AG04449 (cell line): ENCODE measurements around the gene ZSCAN30.
A peak's percentile ranks its signal among the peaks of the same experiment; 100 is the strongest.
"Not testable (repeated sequence)": the region's sequence is repeated elsewhere in the genome, so short reads cannot be mapped to it uniquely, and the experiment has no call there.

Experiments
- CTCF ChIA-PET: fragments of 350-600 bp; formaldehyde crosslinking; extraction: SDS; loops from one replicate; lab custom pipeline; 2021; ENCODE audit warnings: antibody characterized with exemption; lab: Yijun Ruan, JAX
- POLR2A ChIA-PET: fragments of 400-600, 350-600 bp; formaldehyde crosslinking; extraction: SDS; loops from one replicate; lab custom pipeline; 2020; ENCODE audit warnings: antibody characterized with exemption, inconsistent platforms; lab: Yijun Ruan, JAX
- DNase-seq: peaks from one replicate; pipeline ENCODE4 v3.0.0-alpha.2; 2010; ENCODE audit warnings: low read depth, low spot score
- H3K4me3 ChIP-seq: 2 replicates; pipeline ENCODE4 v1.5.1; 2011; ENCODE audit warnings: low read depth, mild to moderate bottlenecking, control low read depth, low read length
- TF ChIP-seq, protein P1 (sequence below): IDR thresholded peaks from one replicate; pipeline ENCODE4 v1.5.1; 2011; ENCODE audit warnings: mild to moderate bottlenecking, moderate library complexity, low read length, control low read depth, inconsistent platforms; ENCODE audit not compliant: insufficient read depth; ENCODE audit errors: missing control alignments

ZSCAN30 gene

DNA sequence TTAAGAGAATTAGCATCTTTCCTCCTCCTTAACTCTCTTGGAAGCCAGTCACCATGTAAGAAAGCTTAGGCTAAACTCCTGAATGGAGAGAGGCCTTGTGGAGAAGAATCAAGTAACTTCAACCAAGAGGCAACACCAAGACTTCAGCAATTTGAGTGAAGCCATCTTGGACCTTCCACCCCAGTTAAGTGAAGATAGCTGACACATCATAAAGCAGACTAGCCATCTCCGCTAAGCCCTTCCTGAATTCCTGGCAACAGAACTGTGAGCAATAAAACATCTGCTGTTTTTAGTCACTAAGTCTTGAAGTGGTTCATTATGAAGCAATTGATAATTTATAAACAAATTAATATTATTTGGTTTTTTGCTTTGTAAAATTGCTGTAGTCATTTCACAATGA, 50.7 kb downstream of the ZSCAN30 start:
- ChIA-PET CTCF (interaction anchor here (1.1 to 2.4 kb wide), 3 partner anchors 9 to 233 kb away, joined by 5 to 23 read pairs (median 6); no protein-coding TSS in a partner anchor), POLR2A (no interaction called here)
- no peak overlapping the region for H3K4me3 ChIP-seq
- no peak for DNase-seq
- TF ChIP-seq, protein P1, sequence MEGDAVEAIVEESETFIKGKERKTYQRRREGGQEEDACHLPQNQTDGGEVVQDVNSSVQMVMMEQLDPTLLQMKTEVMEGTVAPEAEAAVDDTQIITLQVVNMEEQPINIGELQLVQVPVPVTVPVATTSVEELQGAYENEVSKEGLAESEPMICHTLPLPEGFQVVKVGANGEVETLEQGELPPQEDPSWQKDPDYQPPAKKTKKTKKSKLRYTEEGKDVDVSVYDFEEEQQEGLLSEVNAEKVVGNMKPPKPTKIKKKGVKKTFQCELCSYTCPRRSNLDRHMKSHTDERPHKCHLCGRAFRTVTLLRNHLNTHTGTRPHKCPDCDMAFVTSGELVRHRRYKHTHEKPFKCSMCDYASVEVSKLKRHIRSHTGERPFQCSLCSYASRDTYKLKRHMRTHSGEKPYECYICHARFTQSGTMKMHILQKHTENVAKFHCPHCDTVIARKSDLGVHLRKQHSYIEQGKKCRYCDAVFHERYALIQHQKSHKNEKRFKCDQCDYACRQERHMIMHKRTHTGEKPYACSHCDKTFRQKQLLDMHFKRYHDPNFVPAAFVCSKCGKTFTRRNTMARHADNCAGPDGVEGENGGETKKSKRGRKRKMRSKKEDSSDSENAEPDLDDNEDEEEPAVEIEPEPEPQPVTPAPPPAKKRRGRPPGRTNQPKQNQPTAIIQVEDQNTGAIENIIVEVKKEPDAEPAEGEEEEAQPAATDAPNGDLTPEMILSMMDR = no peak

DNA sequence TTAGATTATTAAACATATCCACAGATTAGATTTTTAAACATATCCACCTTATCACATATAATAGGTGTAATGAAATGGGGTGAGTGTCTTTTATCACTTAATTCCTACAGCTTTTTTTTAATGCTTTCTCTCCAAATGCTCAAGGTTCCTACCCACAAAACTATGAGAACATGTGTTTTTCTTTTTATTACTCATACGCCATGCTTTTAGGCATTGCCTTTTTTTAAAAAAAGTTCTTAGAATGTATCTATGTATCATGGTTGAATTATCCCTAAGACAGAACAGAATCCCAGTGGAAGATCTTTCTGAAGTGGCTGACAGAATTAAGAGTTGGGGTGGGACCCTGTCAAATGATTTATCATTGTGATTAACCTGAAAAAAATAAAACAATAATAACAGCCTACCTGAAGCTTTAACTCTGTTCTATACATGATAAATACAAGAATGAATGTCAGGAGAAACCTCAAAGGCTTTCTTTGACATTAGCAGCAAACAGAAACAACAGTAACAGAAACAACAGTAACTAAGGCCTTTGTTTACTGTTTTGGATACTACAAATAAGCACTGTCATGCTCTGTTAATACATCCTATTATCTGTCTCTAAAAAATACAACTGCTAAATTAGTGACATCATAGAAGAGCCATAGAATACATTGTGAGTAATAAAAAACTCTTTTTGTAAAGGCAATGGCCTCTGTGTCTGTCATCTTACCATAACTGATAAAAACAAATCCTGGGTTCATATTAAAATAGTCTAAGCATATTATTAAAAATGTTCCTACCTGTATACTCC, 53.3 kb downstream of the ZSCAN30 start:
- CTCF ChIA-PET = interaction anchor here (0.7 to 1.4 kb wide), 3 partner anchors 9 to 229 kb away, joined by 3 to 5 read pairs (median 3); no protein-coding TSS in a partner anchor
- POLR2A ChIA-PET = no interaction called here
- DNase-seq = peak; percentile 23
- H3K4me3 ChIP-seq = no peak overlapping the region
- TF ChIP-seq, protein P1 = no peak

DNA sequence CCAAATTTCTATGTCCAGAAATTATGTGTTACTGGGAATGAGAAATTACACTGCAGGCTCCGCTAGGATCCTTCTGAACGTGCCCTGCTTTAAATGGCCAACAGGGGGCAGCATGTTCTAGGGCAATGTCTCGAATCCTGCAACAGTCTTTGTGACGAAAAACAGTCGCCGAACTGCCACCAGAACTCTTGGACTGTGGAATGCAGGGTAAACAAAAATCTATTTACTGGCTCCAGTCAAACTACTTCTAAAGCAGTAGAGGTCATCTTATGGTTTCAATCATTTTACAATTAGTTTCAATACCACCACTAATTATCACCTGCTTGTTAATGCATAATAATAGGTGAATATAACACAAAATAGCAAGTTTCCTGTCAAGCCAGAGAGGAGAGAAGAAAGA, 59.0 kb downstream of the ZSCAN30 start:
- CTCF ChIA-PET = interaction anchor here (0.6 to 4.8 kb wide), 28 partner anchors 8 to 264 kb away, joined by 3 to 65 read pairs (median 4); partner anchors contain the start of genes ZNF24 and ZNF397
- TF ChIP-seq, protein P1 = peak; percentile 92
- POLR2A ChIA-PET = no interaction called here
- 0 out of 2 replicates have a peak overlapping the region, but pooled peaks have one; percentile 20 for H3K4me3 ChIP-seq
- DNase-seq = peak; percentile 7

DNA sequence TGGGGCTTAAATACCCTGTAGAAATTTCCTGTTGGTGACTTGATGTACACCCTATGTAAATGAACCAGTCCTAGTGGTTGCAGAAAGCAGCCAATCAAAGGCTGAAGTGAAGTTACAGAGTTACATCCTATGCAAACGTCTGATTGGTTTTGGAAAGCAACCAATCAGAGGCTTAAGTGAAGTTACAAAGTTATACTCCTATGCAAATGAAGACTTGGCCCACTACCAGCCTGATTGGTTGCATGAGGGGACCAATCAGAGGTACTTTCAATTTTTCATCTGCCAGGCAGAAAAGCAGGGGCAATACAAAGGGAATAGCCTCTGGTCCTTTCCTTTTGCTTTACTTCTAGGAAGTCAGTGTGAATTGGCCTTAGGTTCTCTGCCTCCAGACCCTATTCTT, 62.8 kb downstream of the ZSCAN30 start:
- CTCF ChIA-PET = no interaction called here
- DNase-seq = no peak
- no peak overlapping the region for H3K4me3 ChIP-seq
- TF ChIP-seq, protein P1 = no peak
- POLR2A ChIA-PET = no interaction called here

DNA sequence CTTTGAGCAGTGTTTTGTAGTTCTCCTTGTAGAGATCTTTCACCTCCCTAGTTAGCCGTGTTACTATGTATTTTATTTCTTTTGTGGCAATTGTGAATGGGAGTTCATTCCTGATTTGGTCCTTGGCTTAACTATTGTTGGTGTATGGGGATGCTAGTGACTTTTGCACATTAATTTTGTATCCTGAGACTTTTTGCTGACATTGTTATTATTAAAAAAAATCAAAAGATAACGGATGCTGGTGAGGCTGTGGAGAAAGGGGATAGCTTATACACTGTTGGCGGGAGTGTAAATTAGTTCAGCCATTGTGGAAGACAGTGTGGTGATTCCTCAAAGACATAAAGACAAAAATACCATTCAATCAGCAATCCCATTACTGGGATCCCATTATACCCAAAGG, 66.2 kb downstream of the ZSCAN30 start:
- no peak overlapping the region for H3K4me3 ChIP-seq
- ChIA-PET POLR2A (no interaction called here), CTCF (no interaction called here)
- TF ChIP-seq, protein P1 = no peak
- no peak for DNase-seq

DNA sequence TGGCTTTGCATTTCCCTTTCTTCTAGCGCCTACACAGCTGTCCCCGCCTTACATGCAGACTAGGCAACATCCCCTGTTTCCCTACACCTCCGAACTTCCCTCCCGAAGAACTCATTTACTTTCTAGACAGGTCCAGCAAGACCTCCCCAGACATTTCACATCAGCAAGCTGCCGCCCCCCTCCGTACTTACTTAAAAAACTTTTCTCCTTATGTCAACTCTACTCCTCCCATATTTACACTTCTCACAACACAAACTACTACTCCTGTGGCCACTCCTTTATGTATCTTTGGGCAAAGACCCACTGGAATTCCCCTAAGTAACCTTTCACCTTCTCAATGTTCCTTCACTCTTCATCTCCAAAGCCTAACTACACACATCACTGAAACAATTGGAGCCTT, 69.6 kb downstream of the ZSCAN30 start:
- POLR2A ChIA-PET = no interaction called here
- no peak for DNase-seq
- TF ChIP-seq, protein P1 = no peak
- CTCF ChIA-PET = no interaction called here
- no peak overlapping the region for H3K4me3 ChIP-seq

DNA sequence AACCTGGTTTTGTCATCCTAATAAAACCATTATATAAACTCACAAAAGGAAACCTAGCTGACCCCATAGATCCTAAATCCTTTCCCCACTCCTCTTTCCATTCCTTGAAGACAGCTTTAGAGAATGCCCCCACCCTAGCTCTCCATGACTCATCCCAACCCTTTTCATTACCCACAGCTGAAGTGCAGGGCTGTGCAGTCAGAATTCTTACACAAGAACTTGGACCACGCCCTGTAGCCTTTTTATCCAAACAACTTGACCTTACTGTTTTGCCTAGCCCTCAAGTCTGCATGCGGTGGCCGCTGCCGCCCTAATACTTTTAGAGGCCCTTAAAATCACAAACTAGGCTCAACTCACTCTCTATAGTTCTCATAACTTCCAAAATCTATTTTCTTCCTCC, 70.7 kb downstream of the ZSCAN30 start:
- CTCF ChIA-PET, H3K4me3 ChIP-seq, DNase-seq, POLR2A ChIA-PET: not testable (repeated sequence)

DNA sequence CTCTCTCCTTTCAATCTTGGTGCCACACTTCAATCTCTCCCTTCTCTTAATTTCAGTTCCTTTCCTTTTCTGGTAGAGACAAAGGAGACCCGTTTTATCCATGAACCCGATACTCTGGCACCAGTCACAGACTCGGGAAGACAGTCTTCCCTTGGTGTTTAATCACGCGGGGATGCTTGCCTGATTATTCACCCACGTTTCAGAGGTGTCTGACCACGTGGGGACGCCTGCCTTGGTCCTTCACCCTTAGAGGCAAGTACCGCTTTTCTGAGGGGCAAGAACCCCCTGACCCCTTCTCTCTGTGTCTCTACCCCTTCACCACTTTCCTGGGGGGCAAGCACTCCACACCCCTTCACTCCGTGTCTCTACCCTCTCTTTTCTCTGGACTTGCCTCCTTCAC, 73.4 kb downstream of the ZSCAN30 start:
- DNase-seq, POLR2A ChIA-PET: not testable (repeated sequence)

More for the DNA sequence above, 73.4 kb downstream of the ZSCAN30 start:
- CTCF ChIA-PET = interaction anchor here (0.7 kb wide), 1 partner anchor 15 kb away, joined by 3 read pairs; no protein-coding TSS in a partner anchor
- H3K4me3 ChIP-seq = not testable (repeated sequence)
